CD4-positive, CD25-positive, alpha-beta regulatory T cell (primary cell): ENCODE data around the gene FEM1C. TPM values are rescaled to one million over a fixed set of nuclear protein-coding genes. Genes with fewer than 3 reads are reported as not detected.
A peak's percentile ranks its signal among the peaks of the same experiment; 100 is the strongest.

Source experiments
- ATAC-seq, 2 donors: fragments of 150-1000 bp; cut with Tn5 transposase; one replicate each; pipeline ENCODE4 v1.10.0; 2021; ENCODE audit warnings: low read depth in 2 of 2, moderate number of reproducible peaks in 2 of 2, moderate library complexity in 1 of 2
- DNase-seq, 3 donors: peaks; one replicate each; pipeline versions ENCODE4 v3.0.0 to v3.0.0-alpha.2; 2012 to 2022; ENCODE audit warnings: mixed read lengths in 1 of 3
- H3K27ac ChIP-seq: one replicate; pipeline ENCODE4 v1.7.0; 2013; ENCODE audit warnings: mild to moderate bottlenecking, low read length; ENCODE audit not compliant: insufficient read depth, poor library complexity, severe bottlenecking
- H3K27me3 ChIP-seq: one replicate; pipeline ENCODE4 v1.7.0; 2013; ENCODE audit warnings: low read length; ENCODE audit not compliant: control insufficient read depth, insufficient read depth
- H3K36me3 ChIP-seq: one replicate; pipeline ENCODE4 v1.7.0; 2013; ENCODE audit warnings: mild to moderate bottlenecking, low read length, moderate library complexity; ENCODE audit not compliant: control insufficient read depth, insufficient read depth
- H3K4me1 ChIP-seq: 2 replicates; pipeline ENCODE4 v1.7.0; 2013; ENCODE audit warnings: mild to moderate bottlenecking, low read length; ENCODE audit not compliant: insufficient read depth, control insufficient read depth, poor library complexity, severe bottlenecking
- H3K4me3 ChIP-seq: one replicate; pipeline ENCODE4 v1.7.0; 2013; ENCODE audit warnings: low read depth, mild to moderate bottlenecking, low read length, moderate library complexity
- H3K9me3 ChIP-seq, 2 experiments: 1 replicate in 1 of 2; 2 replicates in 1 of 2; pipeline ENCODE4 v1.7.0; 2013; ENCODE audit warnings: low read length in 2 of 2, mild to moderate bottlenecking in 1 of 2, moderate library complexity in 1 of 2; ENCODE audit not compliant: control insufficient read depth in 2 of 2
- H3K27ac Mint-ChIP-seq, 3 donors: one replicate each; pipeline ENCODE4 v1.8.0; 2020 to 2022; ENCODE audit warnings: mild to moderate bottlenecking in 3 of 3, mixed read lengths in 3 of 3, moderate library complexity in 2 of 3
- H3K27me3 Mint-ChIP-seq: one replicate; pipeline ENCODE4 v1.8.0; 2022; ENCODE audit warnings: mild to moderate bottlenecking, mixed read lengths
- H3K36me3 Mint-ChIP-seq: one replicate; pipeline ENCODE4 v1.8.0; 2020; ENCODE audit warnings: mixed read lengths
- H3K4me1 Mint-ChIP-seq, 4 donors: one replicate each; pipeline ENCODE4 v1.8.0; 2020 to 2022; ENCODE audit warnings: mixed read lengths in 4 of 4, mild to moderate bottlenecking in 1 of 4
- H3K4me3 Mint-ChIP-seq, 4 donors: one replicate each; pipeline ENCODE4 v1.8.0; 2020 to 2022; ENCODE audit warnings: mild to moderate bottlenecking in 4 of 4, mixed read lengths in 4 of 4, moderate library complexity in 3 of 4
- H3K9me3 Mint-ChIP-seq, 7 donors: one replicate each; pipeline ENCODE4 v1.8.0; 2020 to 2022; ENCODE audit warnings: mixed read lengths in 7 of 7, mild to moderate bottlenecking in 3 of 7, moderate library complexity in 2 of 7
- polyA plus RNA-seq, 4 donors: library from polyadenylated mRNA; unstranded; fragments of 300-500 nt; fragmentation: Illumina TruSeq; gene quantifications; one replicate each; pipeline ENCODE4 v1.2.3, GENCODE V29; 2021
- total RNA-seq: library from RNA; stranded (reverse); gene quantifications from one replicate; pipeline ENCODE4 v1.2.3, GENCODE V29; 2022

The FEM1C gene, protein sequence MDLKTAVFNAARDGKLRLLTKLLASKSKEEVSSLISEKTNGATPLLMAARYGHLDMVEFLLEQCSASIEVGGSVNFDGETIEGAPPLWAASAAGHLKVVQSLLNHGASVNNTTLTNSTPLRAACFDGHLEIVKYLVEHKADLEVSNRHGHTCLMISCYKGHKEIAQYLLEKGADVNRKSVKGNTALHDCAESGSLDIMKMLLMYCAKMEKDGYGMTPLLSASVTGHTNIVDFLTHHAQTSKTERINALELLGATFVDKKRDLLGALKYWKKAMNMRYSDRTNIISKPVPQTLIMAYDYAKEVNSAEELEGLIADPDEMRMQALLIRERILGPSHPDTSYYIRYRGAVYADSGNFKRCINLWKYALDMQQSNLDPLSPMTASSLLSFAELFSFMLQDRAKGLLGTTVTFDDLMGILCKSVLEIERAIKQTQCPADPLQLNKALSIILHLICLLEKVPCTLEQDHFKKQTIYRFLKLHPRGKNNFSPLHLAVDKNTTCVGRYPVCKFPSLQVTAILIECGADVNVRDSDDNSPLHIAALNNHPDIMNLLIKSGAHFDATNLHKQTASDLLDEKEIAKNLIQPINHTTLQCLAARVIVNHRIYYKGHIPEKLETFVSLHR
- total RNA-seq (40.1 TPM), polyA plus RNA-seq (1 to 10 TPM in 3 of 4 donors, under 1 TPM in 1; 0.65 to 3.8 (median 3.1) TPM)

GRCh38 chr5:115544436-115545350 lies at the start of gene FEM1C:
Gene FEM1C, minus strand, starts transcription at chr5:115544775. Its CDS starts 1,282 bp downstream, at chr5:115543493.
- H3K4me3 ChIP-seq, result peak within 1 kb of the TSS; percentile 90
- Mint-ChIP-seq H3K4me3 (peak within 1 kb of the TSS; percentile 95 to 99 (median 99)), H3K27me3 (peaks cover 11% of the 10 kb centered on the region), H3K9me3 (peaks cover 0 to 1% (median 0%) of the 10 kb centered on the region in 7 donors), H3K27ac (peak within 1 kb of the TSS; percentile 94 to 99 (median 96)), H3K36me3 (peaks cover 20% of the 10 kb centered on the region), H3K4me1 (peaks cover 27 to 47% (median 38%) of the 10 kb centered on the region in 4 donors)
- peaks cover 39% of the 10 kb centered on the region for H3K4me1 ChIP-seq
- peak; percentile 90 to 91 for ATAC-seq
- H3K27me3 ChIP-seq, result no peaks in the 10 kb centered on the region
- H3K27ac ChIP-seq, result peak within 1 kb of the TSS; percentile 96
- peak; percentile 93 to 95 (median 94) for DNase-seq
- peaks cover 0 to 5% of the 10 kb centered on the region in 2 experiments for H3K9me3 ChIP-seq
- H3K36me3 ChIP-seq, result peaks cover 3% of the 10 kb centered on the region

GRCh38 chr5:115589043-115589442 lies 44.5 kb upstream of the FEM1C start:
- Histone ChIP-seq H3K27me3 (no peaks in the 10 kb centered on the region), H3K4me1 (no peaks in the 10 kb centered on the region), H3K9me3 (no peaks in the 10 kb centered on the region), H3K27ac (no peak overlapping the region), H3K36me3 (no peaks in the 10 kb centered on the region), H3K4me3 (no peak overlapping the region)
- no peak for ATAC-seq
- Mint-ChIP-seq H3K36me3 (no peaks in the 10 kb centered on the region), H3K4me3 (no peak overlapping the region), H3K9me3 (no peaks in the 10 kb centered on the region), H3K4me1 (no peaks in the 10 kb centered on the region), H3K27me3 (no peaks in the 10 kb centered on the region), H3K27ac (no peak overlapping the region)
- no peak for DNase-seq

DNA sequence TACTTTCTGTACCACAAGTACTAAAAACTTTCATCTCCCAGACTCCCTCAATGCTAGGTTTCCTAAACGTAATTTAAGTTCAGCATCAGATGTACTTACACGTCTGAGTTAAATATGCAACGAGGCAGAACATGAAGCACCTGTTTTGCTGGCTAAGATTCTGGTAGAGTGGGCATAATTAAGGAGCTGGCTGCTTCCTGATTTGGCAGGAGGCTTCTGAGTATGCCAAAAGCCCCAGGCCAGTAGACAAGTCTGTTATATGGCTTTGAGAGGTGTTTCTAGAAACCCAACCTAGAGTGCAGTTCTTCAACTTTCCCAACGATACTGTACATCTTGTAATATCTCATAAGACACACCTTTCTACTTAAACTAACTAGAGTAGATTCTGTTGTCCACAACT lies 44.1 kb upstream of the FEM1C start:
- Histone ChIP-seq H3K27me3 (no peaks in the 10 kb centered on the region), H3K9me3 (no peaks in the 10 kb centered on the region), H3K36me3 (no peaks in the 10 kb centered on the region), H3K4me3 (no peak overlapping the region), H3K4me1 (no peaks in the 10 kb centered on the region), H3K27ac (no peak overlapping the region)
- H3K27ac Mint-ChIP-seq, result no peak overlapping the region
- DNase-seq, result no peak
- H3K4me3 Mint-ChIP-seq, result no peak overlapping the region
- H3K9me3 Mint-ChIP-seq, result no peaks in the 10 kb centered on the region
- H3K4me1 Mint-ChIP-seq, result no peaks in the 10 kb centered on the region
- H3K27me3 Mint-ChIP-seq, result no peaks in the 10 kb centered on the region
- ATAC-seq, result no peak
- H3K36me3 Mint-ChIP-seq, result no peaks in the 10 kb centered on the region

DNA sequence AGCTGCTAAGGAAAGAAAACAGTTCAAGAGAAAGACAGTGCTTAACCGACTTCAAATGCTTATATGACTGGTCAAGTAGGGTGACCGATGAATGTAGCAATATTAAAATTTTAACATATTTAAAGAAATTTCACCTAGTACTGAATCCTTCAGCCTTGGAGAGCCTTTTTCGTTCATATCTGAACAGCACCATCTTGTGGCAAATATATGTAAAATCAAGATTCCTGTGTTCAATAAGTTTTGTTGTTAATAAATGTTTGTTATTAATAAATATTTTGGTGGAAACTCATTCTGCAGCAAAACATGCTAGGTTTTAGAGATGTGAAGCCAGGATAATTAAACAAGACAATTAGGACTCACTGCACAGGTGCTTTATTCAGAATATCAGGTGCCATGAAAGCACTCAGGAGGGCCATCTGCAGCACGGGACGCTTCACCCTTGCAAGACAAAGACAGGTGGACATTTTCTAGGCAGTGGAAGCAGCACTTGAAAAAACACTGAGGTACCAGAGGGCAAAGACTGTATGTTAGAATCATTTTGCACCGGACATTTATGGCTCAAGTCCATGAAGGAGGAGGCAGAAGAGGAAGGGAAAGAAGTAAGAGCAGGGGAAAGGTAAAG lies 42.1 kb upstream of the FEM1C start:
- Histone ChIP-seq H3K36me3 (no peaks in the 10 kb centered on the region), H3K27me3 (no peaks in the 10 kb centered on the region), H3K4me3 (no peak overlapping the region), H3K4me1 (no peaks in the 10 kb centered on the region), H3K9me3 (no peaks in the 10 kb centered on the region), H3K27ac (no peak overlapping the region)
- no peaks in the 10 kb centered on the region for H3K36me3 Mint-ChIP-seq
- H3K27ac Mint-ChIP-seq, result no peak overlapping the region
- DNase-seq (peak in 2 of 3 donors; percentile 23 to 27), ATAC-seq (peak in 1 of 2 donors; percentile 37)
- H3K4me3 Mint-ChIP-seq, result no peak overlapping the region
- no peaks in the 10 kb centered on the region for H3K27me3 Mint-ChIP-seq
- H3K4me1 Mint-ChIP-seq, result no peaks in the 10 kb centered on the region
- no peaks in the 10 kb centered on the region for H3K9me3 Mint-ChIP-seq

- Mint-ChIP-seq H3K9me3 (no peaks in the 10 kb centered on the region), H3K4me1 (no peaks in the 10 kb centered on the region), H3K27ac (no peak overlapping the region), H3K27me3 (no peaks in the 10 kb centered on the region), H3K36me3 (no peaks in the 10 kb centered on the region), H3K4me3 (no peak overlapping the region)
- Histone ChIP-seq H3K27me3 (no peaks in the 10 kb centered on the region), H3K4me3 (no peak overlapping the region), H3K27ac (no peak overlapping the region), H3K36me3 (no peaks in the 10 kb centered on the region), H3K4me1 (no peaks in the 10 kb centered on the region), H3K9me3 (no peaks in the 10 kb centered on the region)
- DNase-seq, result no peak
- ATAC-seq, result no peak
Measured at GRCh38 chr5:115585265-115585664, 40.7 kb upstream of the FEM1C start.

- no peak for DNase-seq
- Histone ChIP-seq H3K27ac (no peak overlapping the region), H3K9me3 (no peaks in the 10 kb centered on the region), H3K27me3 (no peaks in the 10 kb centered on the region), H3K36me3 (no peaks in the 10 kb centered on the region), H3K4me3 (no peak overlapping the region), H3K4me1 (no peaks in the 10 kb centered on the region)
- Mint-ChIP-seq H3K27me3 (no peaks in the 10 kb centered on the region), H3K4me1 (no peaks in the 10 kb centered on the region), H3K9me3 (no peaks in the 10 kb centered on the region), H3K4me3 (no peak overlapping the region), H3K27ac (no peak overlapping the region), H3K36me3 (no peaks in the 10 kb centered on the region)
- ATAC-seq, result no peak
Measured at GRCh38 chr5:115584501-115584900, 39.9 kb upstream of the FEM1C start.

DNA sequence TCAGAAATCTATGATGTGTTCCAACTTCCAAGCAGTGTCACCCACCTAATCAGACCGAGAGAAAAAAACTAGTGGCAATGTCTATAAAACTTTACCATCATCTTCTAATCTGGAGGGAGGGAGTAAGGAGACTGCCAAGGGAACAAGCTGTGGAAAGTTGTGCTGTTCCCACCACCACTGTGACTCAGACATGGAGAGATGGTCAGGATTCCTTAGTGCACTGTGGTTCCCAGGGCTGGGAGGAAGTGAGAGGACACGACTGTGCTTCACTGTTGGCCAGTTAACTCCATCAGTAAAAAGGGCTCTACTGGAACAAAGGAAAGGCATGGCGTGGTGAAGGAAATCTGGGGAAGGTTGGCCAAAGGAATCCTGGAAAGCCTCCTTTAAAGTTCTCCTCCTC lies 38.9 kb upstream of the FEM1C start:
- no peaks in the 10 kb centered on the region for H3K9me3 ChIP-seq
- H3K4me1 Mint-ChIP-seq, result no peaks in the 10 kb centered on the region
- H3K4me1 ChIP-seq, result no peaks in the 10 kb centered on the region
- no peak for ATAC-seq
- no peak overlapping the region for H3K27ac ChIP-seq
- no peak overlapping the region for H3K4me3 Mint-ChIP-seq
- H3K27me3 Mint-ChIP-seq, result no peaks in the 10 kb centered on the region
- no peaks in the 10 kb centered on the region for H3K36me3 ChIP-seq
- no peaks in the 10 kb centered on the region for H3K9me3 Mint-ChIP-seq
- no peaks in the 10 kb centered on the region for H3K27me3 ChIP-seq
- no peak for DNase-seq
- H3K36me3 Mint-ChIP-seq, result no peaks in the 10 kb centered on the region
- no peak overlapping the region for H3K4me3 ChIP-seq
- H3K27ac Mint-ChIP-seq, result no peak overlapping the region
